ENCODE data around the gene MMP24OS.

- TF ChIP-seq CTCF (IDR thresholded peaks at IDR 0.05), result no peak
- no peak for TF ChIP-seq POLR2A (IDR thresholded peaks at IDR 0.05)
Measured at GRCh38 chr20:35232575-35232974, 45.3 kb downstream of the MMP24OS start.
